SK-MEL-5 (cell line): ENCODE measurements around the gene PMPCB. TPM values are rescaled to one million over a fixed set of nuclear protein-coding genes. Genes with fewer than 3 reads are reported as not detected.

Experiments used
- DNase-seq: peaks from one replicate; pipeline ENCODE4 v3.0.0-alpha.2; 2016; ENCODE audit warnings: low read depth, low spot score
- in situ Hi-C: cut with HindIII; loops from 2 replicates; pipeline ENCODE4 v1.10.0; 2016; ENCODE audit warnings: low sequenced_read_pairs, high pct_unique_total_duplicates, low pct_unique_long_range_greater_than_20kb
- total RNA-seq: library from RNA; depleted of rRNA; stranded (reverse); fragments of >200 nt; shearing (Covaris generic); gene quantifications from 2 replicates; pipeline ENCODE4 v1.2.3, GENCODE V29; 2014

Gene PMPCB
- total RNA-seq, 1 experiment from 2014 or later, result 137 TPM

DNA sequence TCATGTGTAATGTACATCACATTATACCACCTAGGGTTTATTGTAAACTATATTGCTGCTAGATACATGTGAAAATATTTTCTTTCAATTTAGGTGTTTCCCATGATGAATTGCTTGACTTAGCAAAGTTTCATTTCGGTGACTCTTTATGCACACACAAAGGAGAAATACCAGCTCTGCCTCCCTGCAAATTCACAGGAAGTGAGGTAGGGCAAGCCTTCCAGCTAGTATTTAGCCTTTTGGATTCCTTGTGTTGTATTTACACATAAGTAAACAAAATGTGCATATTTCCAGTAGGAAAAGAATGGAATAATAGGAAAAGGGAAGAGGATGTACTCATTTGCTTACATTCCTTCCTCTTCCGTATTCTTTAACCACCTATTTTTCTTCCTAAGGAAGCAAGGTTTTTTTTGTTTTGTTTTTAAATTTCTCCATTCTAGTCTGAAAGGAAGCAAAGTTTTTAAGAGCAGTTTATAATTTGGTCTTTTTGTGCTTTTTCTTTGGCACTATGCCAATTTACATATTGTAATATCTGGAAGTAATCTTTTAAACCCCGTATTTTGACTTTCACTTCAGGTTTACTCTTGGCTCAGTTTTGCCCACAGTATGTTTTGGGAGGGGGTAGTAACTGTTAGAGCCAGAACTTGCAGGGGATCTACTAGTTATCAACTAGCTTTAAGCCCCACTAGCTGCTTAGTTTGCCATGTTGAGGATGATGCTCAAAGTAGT, 10.4 kb downstream of the PMPCB start:
- no peak for DNase-seq
- in situ Hi-C loops, result loop anchor here (5.0 kb wide), 1 partner anchor 35 kb away; the partner anchor contains the start of gene DNAJC2

DNA sequence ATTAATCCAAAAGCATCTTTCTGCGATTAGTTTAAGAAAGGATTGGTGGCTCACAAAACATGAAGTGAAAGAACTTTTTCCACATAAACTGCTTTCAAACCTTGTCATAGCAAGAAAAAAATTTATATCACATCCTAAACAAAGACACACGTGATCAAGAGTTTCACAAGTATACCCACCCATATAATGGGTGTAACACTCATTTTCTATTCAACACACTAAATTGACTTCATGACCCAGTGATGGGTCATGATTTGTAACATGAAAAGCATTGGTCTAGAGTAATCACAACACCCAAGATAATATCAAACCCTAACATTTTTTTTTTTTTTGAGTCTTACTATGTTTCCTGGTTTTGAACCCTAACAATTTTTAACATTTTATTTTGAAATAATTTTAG, 17.6 kb downstream of the PMPCB start:
- in situ Hi-C loops, result no loop called here

GRCh38 chr7:103316380-103316941, 19.2 kb downstream of the PMPCB start:
- no peak for DNase-seq
- in situ Hi-C loops, result no loop called here

More for the DNA sequence above, 17.6 kb downstream of the PMPCB start:
- no peak for DNase-seq

DNA sequence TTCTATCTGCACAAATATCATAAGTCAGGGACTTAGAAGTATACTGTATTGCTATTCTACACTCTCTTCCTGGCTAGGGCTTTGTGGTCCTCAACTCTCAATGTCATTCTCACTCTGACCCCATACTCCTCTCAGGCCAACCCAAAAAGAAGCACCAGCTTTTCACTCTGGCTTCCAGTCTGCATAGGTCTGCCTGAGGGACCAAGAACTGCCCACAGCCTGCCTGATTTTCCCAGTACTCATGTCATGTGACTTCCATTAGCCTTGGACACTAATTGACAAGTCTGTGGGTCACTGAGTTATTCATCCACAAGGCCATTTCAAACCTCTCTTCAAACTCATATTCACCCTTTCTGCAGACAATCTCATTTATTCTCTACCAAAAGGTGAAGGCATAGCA, 19.8 kb downstream of the PMPCB start:
- in situ Hi-C loops, result no loop called here
- no peak for DNase-seq

DNA sequence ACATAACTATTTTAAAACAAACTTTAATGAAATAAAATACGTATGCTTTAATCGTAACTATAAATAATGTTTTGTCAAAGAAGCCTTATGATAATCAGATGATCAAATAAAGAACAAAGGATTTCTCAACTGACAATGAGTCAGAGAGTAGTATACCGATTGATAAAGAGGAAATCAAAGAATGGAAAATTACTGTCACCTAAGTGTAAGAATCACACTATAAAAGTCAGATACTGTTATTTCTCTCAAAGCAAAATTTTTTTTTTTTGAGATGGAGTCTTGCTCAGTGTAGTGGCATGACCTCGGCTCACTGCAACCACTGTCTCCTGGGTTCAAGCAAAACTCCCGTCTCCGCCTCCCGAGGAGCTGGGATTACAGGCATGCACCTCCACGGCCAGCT, 28.5 kb downstream of the PMPCB start:
- in situ Hi-C loops, result no loop called here
- DNase-seq, result no peak

DNA sequence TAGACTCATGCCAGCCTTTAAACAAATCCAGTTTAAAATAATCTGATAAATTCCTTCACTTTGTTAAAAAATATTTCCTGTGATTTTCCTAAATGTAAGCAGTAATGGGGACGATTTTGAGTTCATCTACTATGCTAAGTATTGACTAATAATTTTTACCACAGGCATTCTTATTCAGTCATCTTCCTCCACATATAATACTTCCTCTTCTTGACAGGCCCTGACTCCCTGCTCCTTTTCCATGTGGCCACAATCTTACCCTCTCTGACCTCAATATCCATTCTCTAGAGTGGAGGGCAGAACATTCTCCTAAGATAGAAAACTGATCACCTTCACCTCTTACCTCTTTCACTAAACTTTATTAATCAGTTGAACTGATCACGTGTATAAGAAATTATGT, 39.5 kb downstream of the PMPCB start:
- in situ Hi-C loops, result no loop called here
- no peak for DNase-seq

- in situ Hi-C loops, result no loop called here
- DNase-seq, result no peak
Observed at GRCh38 chr7:103338864-103339263, 41.6 kb downstream of the PMPCB start.

DNA sequence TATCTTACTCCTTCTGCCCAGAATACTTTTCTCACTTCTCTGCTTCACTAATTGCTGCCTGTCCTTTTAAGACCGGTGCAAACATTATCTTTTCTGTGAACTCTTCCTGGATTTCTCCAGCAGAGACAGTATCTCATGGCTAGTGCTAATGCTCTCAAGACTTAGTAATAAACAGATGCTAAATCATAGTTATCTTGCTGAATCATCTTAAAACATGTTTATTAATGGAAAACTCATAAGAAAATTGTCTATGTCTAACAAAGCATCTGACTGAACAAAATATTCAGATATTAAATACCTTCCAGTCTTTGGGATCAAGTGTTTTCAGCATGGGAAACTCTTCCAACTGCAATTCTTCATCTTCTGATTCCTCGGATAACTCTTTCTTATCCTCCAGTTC, 44.2 kb downstream of the PMPCB start:
- in situ Hi-C loops, result loop anchor here (5.0 kb wide), 1 partner anchor 34 kb away; no protein-coding TSS in a partner anchor
- no peak for DNase-seq

DNA sequence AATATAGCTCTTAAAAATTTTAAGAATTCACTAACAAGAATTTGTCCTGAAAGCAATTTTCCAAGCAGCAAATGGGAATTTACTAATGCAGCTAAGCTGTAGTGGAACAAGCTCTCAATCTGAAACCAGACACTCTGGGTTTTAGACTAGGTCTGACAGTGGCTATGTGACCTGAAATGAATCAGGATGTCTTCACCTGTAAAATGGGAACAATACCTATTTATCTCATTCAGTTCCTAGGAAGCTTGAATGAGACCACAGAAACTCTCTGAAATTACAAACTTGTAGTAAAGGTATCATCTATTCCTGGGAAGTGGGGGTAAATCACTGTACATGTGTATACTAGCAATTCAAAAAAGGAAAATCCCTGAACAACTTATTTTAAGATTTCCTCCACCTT, 46.1 kb downstream of the PMPCB start:
- no peak for DNase-seq
- in situ Hi-C loops, result loop anchor here (5.0 kb wide), 1 partner anchor 36 kb away; no protein-coding TSS in a partner anchor

- DNase-seq, result peak; percentile 29
- in situ Hi-C loops, result loop anchor here (5.0 kb wide), 1 partner anchor 37 kb away; no protein-coding TSS in a partner anchor
Observed at GRCh38 chr7:103343758-103344452, 46.7 kb downstream of the PMPCB start.

- in situ Hi-C loops, result loop anchor here (5.0 kb wide), 1 partner anchor 37 kb away; no protein-coding TSS in a partner anchor
- peak; percentile 96 for DNase-seq
Observed at GRCh38 chr7:103344453-103345149, 47.4 kb downstream of the PMPCB start, which contains the start of gene DNAJC2. TSS of gene DNAJC2 (minus strand) at chr7:103344767. CDS start at chr7:103344622, 145 bp downstream.

GRCh38 chr7:103346396-103346795, 49.2 kb downstream of the PMPCB start:
- DNase-seq, result no peak
- in situ Hi-C loops, result no loop called here

DNA sequence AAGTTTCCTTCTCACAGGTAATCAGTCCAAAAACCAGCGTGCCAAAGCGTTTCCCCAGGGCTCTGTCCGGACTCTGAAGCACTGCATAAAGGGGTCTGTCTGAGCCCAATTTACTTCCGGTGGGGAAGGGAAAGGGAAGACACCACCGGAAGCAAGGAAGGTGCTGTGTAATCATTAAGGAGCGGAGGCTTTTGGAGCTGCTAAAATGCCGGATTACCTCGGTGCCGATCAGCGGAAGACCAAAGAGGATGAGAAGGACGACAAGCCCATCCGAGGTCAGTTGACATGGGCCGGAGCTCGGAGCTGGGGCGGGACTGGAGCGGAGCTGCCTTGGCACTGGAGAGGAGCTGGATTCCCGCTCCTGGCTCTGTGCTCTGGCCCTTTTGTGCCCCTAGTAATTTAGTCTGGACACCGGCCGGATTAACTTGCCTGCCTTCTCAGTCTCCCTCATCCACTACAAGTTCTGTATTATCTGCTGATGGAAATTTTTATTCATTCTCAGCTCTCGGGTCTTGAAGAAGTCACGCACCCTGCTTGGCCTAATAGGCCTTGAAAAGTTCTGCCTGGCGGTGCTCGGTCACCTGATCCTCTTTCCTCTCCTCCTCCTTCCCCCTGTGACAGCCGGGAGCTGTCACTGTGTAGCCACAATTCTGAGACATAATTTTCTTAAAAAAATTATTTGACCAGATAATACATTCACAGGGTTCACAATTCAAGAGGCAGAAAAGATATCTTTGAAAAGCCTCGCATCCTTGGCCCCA, 50.5 kb downstream of the PMPCB start, which contains the start of gene PSMC2:
TSS of gene PSMC2 (plus strand) at position 137 of the 761 bp plus-strand sequence. CDS start at position 206, 69 bp downstream.
- peak; percentile 96 for DNase-seq
- in situ Hi-C loops, result no loop called here

- in situ Hi-C loops, result no loop called here
- DNase-seq, result no peak
Observed at GRCh38 chr7:103348452-103348851, 51.2 kb downstream of the PMPCB start.

GRCh38 chr7:103348959-103349358, 51.7 kb downstream of the PMPCB start:
- in situ Hi-C loops, result no loop called here
- no peak for DNase-seq

DNA sequence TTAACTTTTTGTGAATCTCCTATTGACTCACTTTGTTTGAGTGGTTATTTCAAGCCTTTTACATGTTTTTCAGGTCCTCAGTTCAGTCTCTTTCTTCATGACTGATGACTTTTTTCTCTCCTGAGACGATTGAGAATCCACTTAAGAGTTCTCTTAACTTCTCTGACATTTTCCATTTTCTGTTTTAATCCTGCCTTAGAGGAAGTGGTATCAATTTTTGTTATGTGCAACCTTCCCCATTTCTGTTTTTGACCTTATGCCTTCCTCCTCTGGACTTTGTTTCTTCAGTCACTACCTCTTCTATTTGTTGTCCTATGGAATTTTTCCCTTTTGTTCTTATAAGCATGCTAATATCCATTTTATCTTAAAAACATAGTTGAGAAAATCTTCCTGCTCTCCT, 52.6 kb downstream of the PMPCB start:
- no peak for DNase-seq
- in situ Hi-C loops, result no loop called here
